Fibroblast of pulmonary artery (primary cell): ENCODE measurements around the gene NOL4L.

ENCODE experiments used
- DNase-seq: peaks from one replicate; pipeline ENCODE4 v3.0.0-alpha.2; 2010; ENCODE audit warnings: low read depth
- H3K4me3 ChIP-seq: replicated peaks from 2 replicates; pipeline ENCODE4 v1.5.1; 2011; ENCODE audit warnings: low read depth, mild to moderate bottlenecking, control low read depth, low read length, moderate library complexity
- CTCF ChIP-seq: IDR thresholded peaks from 2 replicates; pipeline ENCODE4 v1.5.1; 2011; ENCODE audit warnings: mild to moderate bottlenecking, control low read depth, low read length, inconsistent platforms; ENCODE audit errors: missing control alignments

The NOL4L gene

DNA sequence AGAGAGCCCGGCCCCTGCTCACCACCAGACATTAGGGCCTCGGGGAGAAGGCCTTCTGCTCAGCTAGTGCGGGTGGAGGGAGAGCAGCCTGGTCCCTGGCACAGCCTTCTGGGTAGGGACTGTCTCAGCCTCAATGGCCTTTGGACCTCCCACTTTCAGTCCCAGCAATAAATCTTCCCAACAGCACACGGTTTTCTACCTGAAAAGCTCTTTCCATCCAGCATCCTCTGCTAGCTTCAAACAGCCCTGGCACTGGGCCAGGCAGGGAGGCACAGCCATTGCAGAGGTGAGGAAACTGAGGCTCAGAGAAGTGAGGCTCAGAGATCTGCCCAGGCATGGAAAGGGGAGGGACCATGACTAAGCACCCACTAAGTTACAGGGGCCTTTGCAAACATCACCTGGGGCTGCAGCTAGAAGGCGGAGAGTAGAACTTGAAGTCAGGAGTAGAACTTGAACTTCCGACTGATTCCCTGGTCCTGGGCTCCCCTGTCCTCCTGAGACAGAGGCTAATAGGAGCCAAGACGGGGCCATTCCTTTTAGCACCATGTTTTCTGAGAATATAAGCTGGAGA is 43.9 kb upstream of the NOL4L start:
- no peak overlapping the region for H3K4me3 ChIP-seq
- no peak for TF ChIP-seq CTCF
- no peak for DNase-seq

DNA sequence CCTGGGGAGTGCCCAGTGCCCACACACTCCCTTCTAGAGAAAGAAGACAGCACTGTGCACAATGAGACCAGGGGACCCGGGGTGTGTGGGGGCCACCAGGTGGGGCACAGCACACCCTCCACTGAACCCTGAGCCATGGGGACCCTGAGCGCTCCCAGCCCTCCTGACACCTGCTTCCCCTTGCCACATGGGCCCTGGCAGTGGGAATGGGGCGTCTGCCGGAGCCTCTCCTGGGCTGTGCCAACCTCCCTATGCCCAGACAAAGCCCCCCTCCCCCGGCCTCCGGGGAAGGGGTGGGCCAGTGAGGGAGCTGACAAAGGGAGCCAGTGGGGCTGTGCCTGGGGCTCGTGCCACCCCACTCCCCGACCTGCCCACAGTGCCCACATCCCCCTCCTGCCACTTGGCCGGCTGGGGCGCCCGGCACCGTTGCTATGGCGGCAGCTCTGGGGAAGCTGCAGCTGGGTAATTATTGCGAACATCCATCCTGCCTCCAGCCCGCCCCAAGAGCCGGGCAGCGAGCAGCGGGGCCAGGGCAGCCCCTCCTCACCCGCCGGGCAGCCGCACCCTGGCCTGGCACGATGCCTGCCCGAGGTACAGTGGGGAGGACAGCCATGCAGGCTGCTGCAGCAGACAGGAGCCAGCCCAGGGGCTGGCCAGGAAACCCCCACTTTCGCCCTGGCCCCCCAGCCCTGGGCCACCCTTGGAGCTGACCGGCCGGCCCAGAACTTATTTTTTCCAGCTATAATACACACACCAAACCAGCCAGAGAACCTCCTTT is 41.9 kb upstream of the NOL4L start:
- no peak for DNase-seq
- TF ChIP-seq CTCF = no peak
- H3K4me3 ChIP-seq = no peak overlapping the region

GRCh38 chr20:32626407-32626806 is 41.3 kb upstream of the NOL4L start:
- no peak for TF ChIP-seq CTCF
- no peak overlapping the region for H3K4me3 ChIP-seq
- DNase-seq = no peak

- no peak for DNase-seq
- TF ChIP-seq CTCF = no peak
- no peak overlapping the region for H3K4me3 ChIP-seq
Observed at GRCh38 chr20:32625996-32626395, 40.9 kb upstream of the NOL4L start.

DNA sequence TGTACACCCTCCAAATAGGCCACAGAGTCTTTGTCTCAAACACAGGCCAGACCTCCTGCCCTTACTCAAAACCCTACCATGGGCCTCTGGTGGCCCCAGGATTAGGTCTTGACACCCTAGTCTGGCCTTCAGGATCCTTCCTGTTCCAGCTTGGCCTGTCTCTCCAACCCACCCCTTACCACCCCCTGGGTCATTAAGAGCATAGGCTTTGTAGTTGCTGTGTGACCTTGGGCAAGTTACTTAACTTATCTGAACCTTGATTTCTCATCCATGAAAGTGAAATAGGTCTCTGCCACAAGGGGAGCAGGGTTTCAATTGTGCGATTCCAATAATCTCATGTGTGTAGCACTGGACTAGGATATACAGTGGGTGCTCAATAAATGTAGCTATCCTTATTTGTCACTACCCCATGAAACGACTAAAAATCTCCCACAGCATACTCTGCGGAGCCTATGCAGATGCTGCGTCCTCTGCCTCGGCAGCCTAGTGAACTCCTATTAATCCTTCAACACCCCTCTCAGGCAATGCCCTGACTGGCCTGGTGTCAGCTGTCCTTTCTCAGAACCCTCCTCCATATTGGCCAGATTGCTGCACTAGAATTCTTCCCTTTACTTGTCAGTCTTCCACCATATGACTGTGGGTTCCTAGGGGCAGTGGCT is 39.7 kb upstream of the NOL4L start:
- TF ChIP-seq CTCF = no peak
- no peak for DNase-seq
- no peak overlapping the region for H3K4me3 ChIP-seq

- no peak for DNase-seq
- TF ChIP-seq CTCF = no peak
- no peak overlapping the region for H3K4me3 ChIP-seq
Observed at GRCh38 chr20:32623667-32624157, 38.6 kb upstream of the NOL4L start.
